HTERT RPE-1 (cell line): ENCODE results near the gene ACOT13.
"Not testable (repeated sequence)": the region's sequence is repeated elsewhere in the genome, so short reads cannot be mapped to it uniquely, and the experiment has no call there.

Source experiments
- in situ Hi-C: fragments of 300-500 bp; cut with MboI; formaldehyde crosslinking; loops from 4 replicates; pipeline ENCODE4 v1.14.3; 2020; ENCODE audit warnings: low sequenced_read_pairs

The ACOT13 gene

DNA sequence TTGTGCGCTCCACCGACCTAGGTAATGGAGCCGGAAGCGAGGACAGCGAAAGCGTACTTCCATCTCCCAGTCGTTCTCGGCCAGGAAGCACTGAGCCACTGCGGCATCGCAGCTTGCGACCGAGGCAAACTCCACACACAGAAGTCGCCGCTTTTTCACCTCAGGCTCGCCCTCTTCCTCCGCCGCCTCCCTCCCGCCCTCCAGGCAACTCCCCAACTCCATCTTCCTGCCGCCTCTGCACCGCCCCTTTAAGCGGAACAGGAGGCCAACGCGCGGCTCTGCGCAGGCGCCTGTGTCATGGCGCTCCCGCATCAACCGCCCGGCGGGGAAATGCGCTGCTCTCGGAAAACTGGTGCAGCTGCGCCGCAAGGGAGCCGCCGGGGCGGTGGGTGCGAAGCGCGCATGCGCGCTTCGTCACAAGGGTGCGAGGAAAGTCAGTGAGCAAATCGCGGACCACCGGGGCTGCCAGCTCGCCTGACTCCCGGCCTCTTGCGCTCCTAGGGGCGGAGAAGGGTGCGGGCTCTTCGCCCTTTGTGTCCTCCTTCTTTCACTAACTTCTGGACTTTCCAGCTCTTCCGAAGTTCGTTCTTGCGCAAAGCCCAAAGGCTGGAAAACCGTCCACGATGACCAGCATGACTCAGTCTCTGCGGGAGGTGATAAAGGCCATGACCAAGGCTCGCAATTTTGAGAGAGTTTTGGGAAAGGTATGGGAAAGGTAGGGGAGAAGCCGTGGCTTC is at the start of gene ACOT13, which contains the start of gene TDP2:
Gene ACOT13 (plus strand): TSS at position 437 of the 737 bp plus-strand sequence. CDS start 187 bp downstream, at position 624.
Gene TDP2 (minus strand): TSS at position 259 of the 737 bp plus-strand sequence. CDS start 37 bp downstream, at position 222.
- in situ Hi-C loops = no loop called here

GRCh38 chr6:24619661-24620060 is 47.2 kb upstream of the ACOT13 start:
- in situ Hi-C loops = no loop called here

DNA sequence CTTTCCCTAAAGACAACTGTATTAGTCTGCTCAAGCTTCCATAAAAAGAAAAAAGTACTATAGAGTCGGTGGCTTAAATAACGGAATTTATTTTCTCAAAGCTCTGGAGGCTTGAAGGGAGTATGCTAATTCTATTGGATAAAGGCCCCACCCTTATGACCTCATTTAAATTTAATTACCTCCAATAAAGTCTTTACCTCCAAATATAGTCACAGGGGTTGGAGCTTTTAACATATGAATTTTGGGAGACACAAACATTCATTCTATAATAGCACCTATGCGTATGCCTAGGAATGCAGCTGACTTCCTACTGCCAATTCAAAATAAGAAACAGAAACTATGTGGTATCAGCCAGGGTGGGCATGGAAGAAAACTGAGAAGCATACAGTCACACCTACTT is 46.2 kb upstream of the ACOT13 start:
- in situ Hi-C loops = no loop called here

GRCh38 chr6:24621626-24622289 is 45.1 kb upstream of the ACOT13 start:
- in situ Hi-C loops = no loop called here

GRCh38 chr6:24630856-24631505 is 35.9 kb upstream of the ACOT13 start:
- in situ Hi-C loops = no loop called here

GRCh38 chr6:24631671-24632070 is 35.2 kb upstream of the ACOT13 start:
- in situ Hi-C loops = no loop called here

DNA sequence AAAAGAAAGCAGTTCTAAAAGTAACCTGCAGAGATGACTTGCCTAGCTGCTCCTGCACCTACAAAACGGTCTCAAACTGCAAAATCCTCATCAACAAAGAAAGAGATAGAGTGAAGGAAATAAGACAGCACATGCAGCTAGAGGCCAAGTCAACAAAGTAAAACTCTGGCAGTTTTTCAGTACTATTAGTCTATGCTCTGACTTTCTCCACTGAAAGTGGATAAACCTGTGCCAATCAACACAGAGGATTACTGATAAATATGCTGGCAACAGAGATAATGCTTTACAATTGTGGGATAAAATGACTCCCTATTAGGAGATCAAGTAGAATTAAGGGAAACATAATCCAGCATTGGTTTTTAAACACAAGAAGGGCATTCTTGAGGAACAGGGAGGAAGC is 34.3 kb upstream of the ACOT13 start:
- in situ Hi-C loops = no loop called here

DNA sequence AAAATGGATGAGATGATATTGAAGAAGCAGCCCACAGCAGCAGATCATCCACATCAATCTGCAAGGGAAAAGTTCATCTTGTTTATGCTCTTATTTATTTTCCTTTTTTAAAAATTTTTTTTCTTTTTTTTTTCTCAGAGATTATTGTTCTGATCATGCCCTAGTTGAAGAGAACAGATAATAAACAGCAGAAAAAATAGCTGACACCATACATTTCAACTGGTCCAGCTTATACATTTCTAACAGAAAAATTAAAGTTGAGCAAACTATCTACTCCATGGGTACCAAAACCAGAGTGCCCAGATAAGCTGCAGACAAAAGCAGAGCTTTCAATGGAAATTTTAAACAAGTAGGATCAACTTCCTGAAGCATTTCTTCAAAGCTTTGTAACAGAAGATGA is 30.2 kb upstream of the ACOT13 start:
- in situ Hi-C loops = no loop called here

DNA sequence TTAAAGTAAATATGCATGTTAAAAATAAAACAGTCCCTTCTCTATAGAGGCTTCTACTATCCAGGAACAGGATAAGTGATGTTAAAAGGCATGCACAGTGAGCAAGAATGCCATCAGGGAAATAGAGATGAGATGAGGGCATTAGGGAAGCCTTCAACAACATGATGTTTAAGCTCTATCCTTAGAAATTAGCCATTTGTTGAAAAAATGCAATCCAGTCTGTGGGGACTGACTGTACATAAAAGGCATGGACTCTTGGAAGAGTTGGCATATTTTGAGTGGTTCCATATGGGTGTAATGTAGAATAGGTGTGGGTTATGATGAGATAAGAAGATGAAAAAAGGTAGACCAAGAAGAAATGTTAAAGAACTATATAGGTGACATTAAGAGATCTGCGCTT is 26.7 kb upstream of the ACOT13 start:
- in situ Hi-C loops = no loop called here

DNA sequence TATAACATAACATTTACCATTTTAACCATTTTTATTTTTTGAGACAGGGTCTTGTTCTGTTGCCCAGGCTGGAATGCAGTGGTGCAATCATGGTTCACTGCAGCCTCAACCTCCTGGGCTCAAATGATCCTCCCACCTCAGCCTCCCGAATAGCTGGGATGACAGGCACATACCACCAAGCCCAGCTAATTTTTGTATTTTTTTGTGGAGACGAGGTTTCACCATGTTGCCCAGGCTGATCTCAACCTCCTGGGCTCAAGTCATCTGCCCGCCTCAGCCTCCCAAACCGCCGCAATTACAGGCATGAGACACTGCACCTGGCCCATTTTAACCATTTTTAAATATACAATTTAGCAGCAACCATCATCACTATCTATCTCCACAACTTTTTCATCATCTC is 26.2 kb upstream of the ACOT13 start:
- in situ Hi-C loops = not testable (repeated sequence)

DNA sequence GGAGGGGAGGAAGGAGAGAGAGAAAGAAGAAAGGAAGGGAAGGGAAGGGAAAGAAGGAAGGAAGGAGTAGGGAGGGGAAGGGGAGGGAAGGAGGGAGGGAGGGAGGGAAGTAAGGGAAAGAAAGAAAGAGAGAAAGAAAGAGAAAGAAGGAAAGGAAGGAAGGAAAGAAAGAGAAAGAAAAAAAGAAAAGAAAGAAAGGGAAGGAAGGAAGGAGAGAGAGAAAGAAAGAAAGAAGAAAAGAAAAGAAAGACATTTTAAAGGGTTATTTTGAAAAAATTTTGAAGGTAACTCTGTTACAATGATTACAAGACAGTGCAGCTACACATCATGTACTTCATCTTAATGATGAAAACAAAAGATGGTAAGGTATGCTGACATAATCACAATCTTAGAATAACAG is 24.8 kb upstream of the ACOT13 start:
- in situ Hi-C loops = no loop called here

DNA sequence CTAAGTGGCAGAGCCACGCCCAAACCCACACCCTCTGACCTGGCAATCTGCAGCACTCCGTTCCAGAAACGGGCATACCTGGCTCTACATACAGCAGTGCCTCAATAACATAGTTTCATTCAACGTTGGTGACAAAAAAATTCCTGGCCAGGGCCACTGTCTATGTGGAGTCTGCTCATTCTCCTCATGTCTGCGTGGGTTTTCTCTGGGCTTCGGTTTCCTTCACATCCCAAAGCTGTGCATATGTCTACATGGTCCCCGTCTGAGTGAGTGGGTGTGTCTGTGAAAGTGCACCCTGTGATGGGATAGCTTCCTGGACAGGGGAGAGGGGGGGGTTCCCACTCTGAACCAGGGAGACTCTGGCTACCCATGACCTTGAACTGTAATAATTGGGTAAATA is 23.0 kb upstream of the ACOT13 start:
- in situ Hi-C loops = no loop called here

GRCh38 chr6:24644377-24644776 is 22.5 kb upstream of the ACOT13 start:
- in situ Hi-C loops = no loop called here

DNA sequence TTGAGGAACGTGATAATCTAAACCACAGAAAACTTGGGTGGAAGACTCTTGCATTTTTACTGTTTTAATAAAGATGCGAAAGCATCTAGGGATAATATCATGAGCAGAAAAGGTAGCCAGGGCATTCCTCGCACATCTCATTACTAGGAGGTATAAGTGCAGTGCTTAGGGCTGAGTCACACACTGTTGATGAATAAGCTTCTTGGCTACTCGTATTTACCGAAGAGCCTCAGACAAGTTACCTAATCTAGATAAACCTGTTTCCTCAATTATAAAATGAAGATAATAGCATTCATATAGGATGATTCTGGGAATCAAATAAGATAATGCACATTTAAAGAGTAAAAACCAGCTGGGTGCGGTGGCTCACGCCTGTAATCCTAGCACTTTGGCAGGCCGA is 20.1 kb upstream of the ACOT13 start:
- in situ Hi-C loops = no loop called here

DNA sequence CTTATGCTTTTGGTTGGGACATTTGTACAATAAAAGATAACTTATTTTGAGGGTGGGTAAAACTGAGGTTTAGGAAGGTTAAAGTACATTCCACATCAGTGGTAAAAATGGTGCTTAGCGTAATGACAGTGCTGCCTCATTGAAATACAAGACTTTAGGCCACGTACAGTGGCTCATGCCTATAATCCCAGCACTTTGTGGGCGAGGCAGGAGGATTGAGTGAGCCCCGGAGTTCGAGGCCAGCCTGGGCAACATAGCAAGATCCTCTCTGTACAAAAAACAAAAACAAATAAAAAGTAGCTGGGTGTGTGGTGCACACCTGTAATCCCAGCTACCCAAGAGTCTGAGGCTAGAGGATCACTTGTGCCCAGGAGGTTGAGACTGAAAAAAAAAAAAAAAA is 18.6 kb upstream of the ACOT13 start:
- in situ Hi-C loops = no loop called here

- in situ Hi-C loops = no loop called here
Observed at GRCh38 chr6:24649691-24650090, 17.2 kb upstream of the ACOT13 start.

DNA sequence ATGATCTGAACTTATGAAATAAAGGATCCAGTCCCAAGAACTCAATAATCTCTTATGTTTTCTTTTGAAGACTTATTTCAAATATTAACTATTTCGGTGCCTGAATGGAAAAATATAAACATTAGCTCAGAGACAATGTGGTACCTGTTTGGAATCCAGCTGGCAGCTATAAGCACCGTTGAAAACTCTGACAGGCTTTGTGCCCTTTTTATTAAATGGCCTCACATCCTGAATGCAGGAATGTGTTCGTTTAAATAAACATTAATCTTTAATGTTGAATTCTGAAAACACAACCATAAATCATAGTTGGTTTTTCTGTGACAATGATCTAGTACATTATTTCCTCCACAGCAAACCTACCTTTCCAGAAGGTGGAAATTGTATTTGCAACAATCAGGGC is 16.5 kb upstream of the ACOT13 start:
- in situ Hi-C loops = no loop called here

DNA sequence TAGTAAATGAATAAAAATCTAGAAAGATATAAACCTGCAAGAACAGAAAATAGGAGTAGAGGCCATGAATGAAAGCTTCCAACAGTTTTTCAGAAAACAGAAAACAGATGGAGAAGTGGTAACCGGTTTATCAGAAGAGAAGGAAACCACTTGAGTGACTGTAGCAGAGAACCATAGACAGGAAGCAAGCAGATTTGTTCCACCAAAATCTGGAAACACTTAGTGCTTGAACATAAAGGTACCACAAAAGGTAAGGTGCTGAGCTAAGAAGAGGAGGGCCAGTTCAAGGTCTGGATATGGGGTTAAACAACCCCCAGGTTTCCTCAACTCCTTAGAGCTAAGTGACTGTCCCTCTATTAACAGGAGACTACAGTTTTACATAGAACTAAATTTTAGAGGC is 11.7 kb upstream of the ACOT13 start:
- in situ Hi-C loops = no loop called here

DNA sequence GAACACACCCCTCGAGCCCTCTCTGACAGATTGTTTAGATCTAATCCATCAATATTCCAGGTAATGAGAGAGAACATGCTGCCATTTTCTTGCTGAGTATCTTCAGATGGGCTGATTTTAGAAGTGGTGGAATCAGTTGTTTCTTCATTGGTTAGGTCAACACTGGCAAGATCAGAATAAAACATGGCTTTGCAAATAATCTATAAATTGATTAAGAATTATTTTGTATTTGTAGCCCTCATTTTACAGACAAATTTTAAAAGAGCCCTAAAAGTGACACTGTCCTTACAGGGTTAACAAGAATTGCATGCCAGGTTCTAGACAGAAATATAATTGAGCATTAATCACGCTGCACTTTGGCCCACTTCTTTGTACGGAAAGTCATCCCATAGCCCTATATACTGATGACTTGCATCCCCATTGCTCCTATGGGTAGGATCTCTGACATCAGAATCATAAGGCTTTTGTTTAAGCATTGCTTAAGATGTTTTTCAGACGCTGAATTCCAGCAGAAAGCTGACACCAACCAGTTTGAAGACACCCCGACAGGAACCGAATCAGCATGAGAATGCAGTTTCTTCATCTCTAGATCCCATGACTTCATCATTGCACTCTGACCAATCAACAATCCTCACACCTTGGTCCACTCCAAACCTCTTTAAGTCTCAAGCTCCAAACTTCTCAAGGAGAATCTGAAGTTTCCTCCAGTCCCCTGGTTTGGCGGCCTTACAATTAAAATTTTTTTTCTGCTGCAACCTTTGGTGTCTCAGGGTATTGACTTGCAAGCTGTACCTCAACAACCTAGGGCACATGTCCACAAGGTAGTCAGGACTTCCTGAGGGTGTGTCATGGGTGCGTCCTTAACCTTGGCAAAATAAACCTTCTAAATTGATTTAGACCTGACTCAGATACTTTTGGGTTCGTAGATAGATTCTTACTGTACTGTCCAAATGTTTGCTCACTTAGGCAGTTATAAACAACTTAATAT is 8.0 kb upstream of the ACOT13 start:
- in situ Hi-C loops = no loop called here

DNA sequence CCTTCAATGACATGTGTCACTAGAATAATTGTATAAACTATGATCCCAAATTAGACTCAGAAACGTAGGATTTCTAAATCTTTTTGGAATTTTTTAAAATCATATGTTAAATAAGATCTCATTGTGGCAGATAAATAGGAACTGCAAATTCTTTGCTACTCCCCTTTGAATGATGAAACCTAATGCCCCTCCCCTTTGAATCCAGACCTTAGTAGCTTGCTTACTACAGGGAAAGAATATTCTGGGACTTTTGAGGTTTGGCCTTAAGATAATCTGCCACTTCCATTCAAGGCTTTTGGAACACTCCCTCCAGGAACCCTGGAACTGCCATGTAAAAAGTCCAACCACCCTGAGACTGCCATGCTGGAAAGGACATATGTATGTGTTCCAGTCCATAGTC is 7.3 kb upstream of the ACOT13 start:
- in situ Hi-C loops = no loop called here

DNA sequence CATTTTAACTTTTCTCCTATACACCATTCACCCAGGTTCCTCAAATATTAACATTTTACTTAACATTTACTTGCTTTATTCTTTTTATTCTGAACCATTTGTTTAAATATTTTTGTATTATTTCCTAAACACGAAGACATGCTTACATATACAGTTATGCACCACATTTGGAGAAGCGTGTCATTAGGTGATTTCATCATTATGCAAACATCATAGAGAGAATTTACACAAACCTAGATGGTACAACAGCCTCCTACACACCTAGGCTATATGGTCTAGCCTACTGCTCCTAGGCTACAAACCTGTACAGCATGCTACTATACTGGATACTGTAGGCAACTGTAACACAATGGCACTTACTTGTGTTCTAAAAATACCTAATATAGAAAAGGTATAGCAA is 6.8 kb upstream of the ACOT13 start:
- in situ Hi-C loops = no loop called here
